Mononuclear cell (primary cell): ENCODE data around the gene SPO11. TPM values are rescaled to one million over a fixed set of nuclear protein-coding genes. Genes with fewer than 3 reads are reported as not detected.
A peak's percentile ranks its signal among the peaks of the same experiment; 100 is the strongest.

Source experiments
- H3K27me3 ChIP-seq: 2 replicates; pipeline ENCODE4 v1.6.0; 2011; ENCODE audit warnings: low read length, control low read depth; ENCODE audit not compliant: insufficient read depth
- H3K4me1 ChIP-seq: 2 replicates; pipeline ENCODE4 v1.5.1; 2011; ENCODE audit warnings: mild to moderate bottlenecking, low read length, control low read depth; ENCODE audit not compliant: insufficient read depth
- H3K4me3 ChIP-seq: 2 replicates; pipeline ENCODE4 v1.5.1; 2011; ENCODE audit warnings: mild to moderate bottlenecking, low read length, moderate library complexity
- H3K9me3 ChIP-seq: 2 replicates; pipeline ENCODE4 v1.5.1; 2011; ENCODE audit warnings: low read depth, mild to moderate bottlenecking, control low read depth, low read length
- total RNA-seq: library from RNA; depleted of rRNA; stranded (reverse); fragments of >200 nt; gene quantifications from one replicate; pipeline ENCODE4 v1.2.3, GENCODE V29; 2012

SPO11 gene
- total RNA-seq, 1 donor = not detected

- peaks cover 15% of the 10 kb centered on the region for H3K4me1 ChIP-seq
- H3K4me3 ChIP-seq = no peak overlapping the region
- H3K9me3 ChIP-seq = no peaks in the 10 kb centered on the region
- no peaks in the 10 kb centered on the region for H3K27me3 ChIP-seq
Observed at GRCh38 chr20:57384953-57385761, 55.6 kb downstream of the SPO11 start.

GRCh38 chr20:57385940-57386339 is 56.3 kb downstream of the SPO11 start:
- H3K9me3 ChIP-seq = no peaks in the 10 kb centered on the region
- H3K27me3 ChIP-seq = no peaks in the 10 kb centered on the region
- peaks cover 23% of the 10 kb centered on the region for H3K4me1 ChIP-seq
- no peak overlapping the region for H3K4me3 ChIP-seq

- Histone ChIP-seq H3K9me3 (no peaks in the 10 kb centered on the region), H3K27me3 (no peaks in the 10 kb centered on the region), H3K4me1 (peaks cover 24% of the 10 kb centered on the region), H3K4me3 (no peak overlapping the region)
Observed at GRCh38 chr20:57386762-57387161, 57.2 kb downstream of the SPO11 start.

- H3K4me1 ChIP-seq = peaks cover 23% of the 10 kb centered on the region
- H3K27me3 ChIP-seq = no peaks in the 10 kb centered on the region
- no peaks in the 10 kb centered on the region for H3K9me3 ChIP-seq
- H3K4me3 ChIP-seq = no peak overlapping the region
Observed at GRCh38 chr20:57387463-57387862, 57.9 kb downstream of the SPO11 start.

- Histone ChIP-seq H3K9me3 (no peaks in the 10 kb centered on the region), H3K4me1 (peaks cover 28% of the 10 kb centered on the region), H3K27me3 (no peaks in the 10 kb centered on the region), H3K4me3 (no peak overlapping the region)
Observed at GRCh38 chr20:57387945-57388371, 58.4 kb downstream of the SPO11 start.

- Histone ChIP-seq H3K4me3 (peak overlapping the region; percentile 21), H3K9me3 (no peaks in the 10 kb centered on the region), H3K4me1 (peaks cover 40% of the 10 kb centered on the region), H3K27me3 (no peaks in the 10 kb centered on the region)
Observed at GRCh38 chr20:57388953-57389694, 59.5 kb downstream of the SPO11 start.

GRCh38 chr20:57389695-57390603 is 60.3 kb downstream of the SPO11 start:
- H3K4me3 ChIP-seq = peak overlapping the region; percentile 21
- H3K27me3 ChIP-seq = no peaks in the 10 kb centered on the region
- no peaks in the 10 kb centered on the region for H3K9me3 ChIP-seq
- H3K4me1 ChIP-seq = peaks cover 48% of the 10 kb centered on the region

GRCh38 chr20:57390604-57391438 is 61.2 kb downstream of the SPO11 start, which contains the start of gene RBM38:
TSS of gene RBM38 (plus strand) at chr20:57391396. CDS start at chr20:57391582, 186 bp downstream.
- Histone ChIP-seq H3K4me1 (peaks cover 55% of the 10 kb centered on the region), H3K9me3 (no peaks in the 10 kb centered on the region), H3K27me3 (no peaks in the 10 kb centered on the region), H3K4me3 (peak within 1 kb of the TSS; percentile 71)

- no peaks in the 10 kb centered on the region for H3K27me3 ChIP-seq
- no peaks in the 10 kb centered on the region for H3K9me3 ChIP-seq
- peaks cover 64% of the 10 kb centered on the region for H3K4me1 ChIP-seq
- H3K4me3 ChIP-seq = peak overlapping the region; percentile 71
Observed at GRCh38 chr20:57391439-57392301, 62.1 kb downstream of the SPO11 start.

GRCh38 chr20:57392512-57393271 is 63.1 kb downstream of the SPO11 start:
- Histone ChIP-seq H3K9me3 (no peaks in the 10 kb centered on the region), H3K4me3 (peak overlapping the region; percentile 71), H3K27me3 (no peaks in the 10 kb centered on the region), H3K4me1 (peaks cover 74% of the 10 kb centered on the region)
